ENCODE measurements around the gene MUC4.
A peak's percentile ranks its signal among the peaks of the same experiment; 100 is the strongest.
"Not testable (repeated sequence)": the region's sequence is repeated elsewhere in the genome, so short reads cannot be mapped to it uniquely, and the experiment has no call there.

Gene MUC4

DNA sequence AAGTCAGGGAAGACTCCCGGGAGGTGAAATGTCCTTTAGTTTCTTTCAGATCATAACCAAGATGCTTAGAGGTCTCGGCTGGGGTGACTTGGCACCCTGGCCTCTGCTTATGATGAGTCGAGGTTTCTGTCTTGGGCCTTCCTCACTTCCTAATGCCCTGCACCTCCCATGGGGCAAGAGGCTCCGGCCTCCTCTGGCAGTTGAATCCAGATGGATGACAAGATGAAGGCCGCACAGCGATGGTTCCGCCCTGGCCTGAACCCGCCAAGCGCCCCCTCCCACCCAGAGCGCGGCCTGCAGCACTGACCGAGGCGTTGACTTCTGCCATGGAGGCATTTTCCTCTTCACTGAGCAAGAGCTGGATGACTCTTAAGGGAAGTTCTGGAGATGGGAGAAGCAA lies 59.7 kb downstream of the MUC4 start:
- FAIRE-seq, result no peak
- DNase-seq (ENCODE audit: extremely low spot score, insufficient read length, low read depth), result no peak

DNA sequence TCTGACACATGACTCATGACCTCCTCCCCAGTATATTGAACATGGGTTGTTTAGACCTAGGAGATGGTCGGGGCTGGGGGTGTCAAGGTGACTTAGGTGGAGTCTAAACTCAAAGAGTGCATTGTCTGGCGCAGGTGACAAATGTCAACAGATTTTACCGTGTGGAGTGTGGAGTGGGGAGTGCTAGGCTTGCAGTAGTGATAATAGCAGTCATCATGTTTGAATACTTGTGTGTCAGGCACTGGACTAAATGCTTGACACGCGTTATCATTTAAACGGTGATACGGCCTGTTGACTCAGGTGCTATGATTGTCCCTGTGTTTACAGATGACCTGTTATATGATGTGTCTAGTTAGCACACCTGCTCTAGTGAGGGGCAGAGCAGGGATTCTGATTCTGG lies 60.2 kb downstream of the MUC4 start:
- DNase-seq (ENCODE audit: extremely low spot score, insufficient read length, low read depth) (no peak), FAIRE-seq (no peak)

GRCh38 chr3:195750797-195751520 lies 60.8 kb downstream of the MUC4 start:
- DNase-seq (ENCODE audit: extremely low spot score, insufficient read length, low read depth), result no peak
- no peak for FAIRE-seq

DNA sequence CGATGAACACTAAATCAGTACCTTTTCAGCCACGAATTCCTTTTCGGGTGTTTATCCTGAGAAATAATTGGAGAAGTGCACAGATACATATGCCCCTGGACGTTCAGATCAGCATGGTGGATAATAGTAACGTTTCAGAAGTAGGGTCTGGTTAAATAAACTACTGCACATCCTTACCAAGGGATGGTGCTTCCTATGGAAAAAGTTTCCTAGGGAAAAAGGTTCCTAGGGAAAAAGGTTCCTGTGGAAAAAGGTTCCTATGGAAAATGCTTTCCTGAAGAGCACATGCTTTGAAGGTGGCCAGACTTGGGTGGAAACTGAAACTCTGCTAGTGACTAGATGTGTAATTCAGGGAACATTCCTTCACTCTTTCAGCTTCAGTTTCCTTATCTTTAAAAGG lies 62.6 kb downstream of the MUC4 start:
- not testable (repeated sequence) for DNase-seq (ENCODE audit: extremely low spot score, insufficient read length, low read depth)
- FAIRE-seq, result peak; percentile 53

GRCh38 chr3:195748661-195749060 lies 63.1 kb downstream of the MUC4 start:
- DNase-seq (ENCODE audit: extremely low spot score, insufficient read length, low read depth), result no peak
- no peak for FAIRE-seq

- no peak for FAIRE-seq
- no peak for DNase-seq (ENCODE audit: extremely low spot score, insufficient read length, low read depth)
Observed at GRCh38 chr3:195746751-195747150, 65.0 kb downstream of the MUC4 start.

DNA sequence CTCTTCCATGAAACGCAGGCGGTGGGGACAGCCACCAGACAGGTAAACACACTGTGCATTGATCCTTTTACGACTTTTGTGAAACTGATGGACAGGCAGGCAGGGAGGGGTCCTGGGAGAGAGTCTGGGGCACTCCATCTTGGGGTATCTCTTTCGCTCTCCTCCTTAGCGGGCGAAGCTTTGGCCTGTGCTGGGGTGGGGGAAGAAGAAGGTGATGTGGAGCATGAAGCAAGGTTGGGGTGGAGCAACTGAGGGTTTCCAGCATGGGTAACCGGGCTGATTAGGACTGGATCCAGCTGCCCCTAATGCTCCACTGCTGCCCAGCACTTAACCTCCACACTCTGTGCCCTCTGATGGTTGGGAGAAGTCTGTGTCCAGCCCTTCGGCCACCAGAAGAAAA lies 65.4 kb downstream of the MUC4 start:
- FAIRE-seq (no peak), DNase-seq (ENCODE audit: extremely low spot score, insufficient read length, low read depth) (no peak)

DNA sequence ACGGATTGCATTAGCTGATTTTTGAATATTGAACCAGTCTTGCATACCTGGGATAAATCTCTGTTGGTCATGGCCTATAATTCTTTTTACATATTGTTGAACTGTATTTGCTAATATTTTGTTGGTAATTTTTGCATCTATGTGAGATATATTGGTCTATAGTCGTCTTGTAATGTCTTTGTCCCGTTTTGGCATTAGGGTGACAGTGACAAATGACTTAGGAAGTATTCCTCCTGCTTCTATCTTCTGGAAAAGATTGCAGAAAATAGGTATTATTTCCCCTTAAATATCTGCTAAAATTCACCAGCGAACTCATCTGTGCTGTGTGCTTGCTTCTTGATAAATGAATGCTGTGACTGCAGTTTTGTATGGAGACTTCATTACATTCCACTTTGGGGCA lies 67.3 kb downstream of the MUC4 start:
- FAIRE-seq (no peak), DNase-seq (ENCODE audit: extremely low spot score, insufficient read length, low read depth) (no peak)

- no peak for FAIRE-seq
- DNase-seq (ENCODE audit: extremely low spot score, insufficient read length, low read depth), result no peak
Observed at GRCh38 chr3:195739561-195740111, 72.1 kb downstream of the MUC4 start.

DNA sequence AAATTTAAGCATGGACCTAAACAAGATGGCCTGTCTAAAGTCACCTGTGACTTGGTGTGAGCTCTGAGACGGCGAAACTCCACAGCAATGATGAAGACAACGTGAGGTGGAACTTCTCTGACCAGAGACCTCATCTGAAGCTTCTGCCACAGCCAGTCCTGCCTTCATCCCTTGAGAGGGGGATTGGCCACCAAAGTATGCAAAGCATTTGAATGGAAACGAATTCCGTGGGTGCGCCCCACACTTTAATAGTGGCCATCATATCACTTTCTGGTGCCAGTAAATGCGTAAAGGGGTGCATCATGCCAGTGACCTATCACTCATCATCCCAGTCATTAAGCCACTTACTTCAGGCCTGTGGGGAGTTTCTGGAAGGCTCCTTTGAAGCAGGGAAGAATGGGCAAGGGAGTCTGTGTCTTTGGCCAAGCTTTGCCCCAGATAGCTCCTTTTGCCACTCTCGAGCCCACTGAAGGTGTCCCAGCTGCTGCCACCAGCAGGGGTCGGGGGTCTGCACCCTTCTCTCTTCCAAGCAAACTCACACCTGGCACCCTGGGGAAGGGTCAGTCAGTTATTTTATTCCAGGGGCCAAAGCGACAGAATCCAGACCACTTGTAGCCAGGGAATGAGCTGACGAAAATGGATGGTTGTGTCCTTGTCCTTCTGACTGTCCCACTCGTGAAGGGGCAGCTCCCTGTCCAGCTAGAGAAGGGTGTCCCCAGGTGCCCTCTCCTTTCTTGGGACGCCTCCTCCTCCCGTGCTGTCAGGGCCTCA lies 73.3 kb downstream of the MUC4 start:
- FAIRE-seq (no peak), DNase-seq (ENCODE audit: extremely low spot score, insufficient read length, low read depth) (no peak)

DNA sequence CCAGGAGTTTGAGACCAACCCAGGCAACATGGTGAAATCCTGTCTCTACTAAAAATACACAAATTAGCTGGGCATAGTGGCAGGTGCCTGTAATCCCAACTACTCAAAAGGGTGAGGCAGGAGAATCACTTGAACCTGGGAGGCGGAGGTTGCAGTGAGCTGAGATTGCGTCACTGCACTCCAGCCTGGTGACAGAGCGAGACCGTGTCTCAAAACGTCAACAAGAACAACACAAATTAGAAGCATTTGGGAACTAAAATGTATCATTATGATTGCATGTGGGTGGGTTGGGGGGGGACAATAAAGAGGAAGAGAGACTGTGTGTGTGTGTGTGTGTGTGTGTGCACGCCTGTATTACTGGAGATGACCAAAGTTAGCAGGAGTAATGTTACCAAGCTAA lies 73.9 kb downstream of the MUC4 start:
- DNase-seq (ENCODE audit: extremely low spot score, insufficient read length, low read depth); FAIRE-seq: not testable (repeated sequence)

DNA sequence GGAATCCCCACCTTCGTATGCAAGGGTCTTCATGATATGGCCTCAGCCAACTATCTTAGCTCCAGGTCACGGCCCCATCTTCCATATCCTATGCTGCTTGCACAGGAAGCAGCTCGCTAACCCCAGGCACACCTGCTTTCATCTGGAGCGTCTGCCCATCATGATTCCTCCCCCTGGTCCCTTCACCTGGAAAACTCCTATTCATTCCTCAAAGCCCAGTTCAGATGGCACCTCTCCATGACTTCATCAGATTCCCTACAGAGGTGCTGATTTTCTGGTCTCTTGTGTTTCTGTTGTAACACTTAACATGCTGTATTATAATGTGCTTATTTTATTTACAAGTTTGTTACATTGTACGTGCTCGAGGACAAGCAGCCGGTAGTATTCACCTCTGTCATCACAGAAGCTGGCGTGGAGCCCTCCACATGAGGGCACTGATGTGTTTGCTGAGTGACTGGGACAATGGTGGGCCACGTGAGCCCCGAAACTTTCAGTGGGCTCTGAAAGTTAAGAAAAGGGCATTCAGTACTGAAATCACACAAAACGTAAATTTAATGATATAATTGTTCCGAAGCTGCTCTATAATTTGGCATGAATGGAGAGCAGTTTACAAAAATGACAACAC lies 74.8 kb downstream of the MUC4 start:
- FAIRE-seq (peak; percentile 15), DNase-seq (ENCODE audit: extremely low spot score, insufficient read length, low read depth) (no peak)

- no peak for DNase-seq (ENCODE audit: extremely low spot score, insufficient read length, low read depth)
- FAIRE-seq, result peak; percentile 38
Observed at GRCh38 chr3:195735036-195735695, 76.6 kb downstream of the MUC4 start.

DNA sequence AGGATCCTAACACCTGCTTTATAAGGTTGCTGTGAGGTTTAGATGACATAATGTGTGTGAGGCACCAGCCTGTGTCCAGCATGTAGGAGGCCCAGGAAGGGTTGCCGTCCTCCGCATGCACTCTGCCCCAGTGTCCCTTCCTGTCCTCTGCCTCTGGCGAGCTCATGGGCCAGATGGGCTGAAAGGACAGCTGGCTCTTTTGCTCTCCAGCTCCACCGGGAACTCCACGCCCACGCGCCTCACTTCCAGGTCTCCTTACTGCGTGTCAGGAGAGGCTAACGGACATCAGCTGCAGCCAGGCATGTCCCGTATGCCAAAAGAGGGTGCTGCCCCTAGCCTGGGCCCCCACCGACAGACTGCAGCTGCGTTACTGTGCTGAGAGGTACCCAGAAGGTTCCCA lies 78.8 kb downstream of the MUC4 start:
- FAIRE-seq (no peak), DNase-seq (ENCODE audit: extremely low spot score, insufficient read length, low read depth) (no peak)

- DNase-seq (ENCODE audit: extremely low spot score, insufficient read length, low read depth), result no peak
- no peak for FAIRE-seq
Observed at GRCh38 chr3:195731356-195731905, 80.3 kb downstream of the MUC4 start.

GRCh38 chr3:195729476-195730251 lies 82.1 kb downstream of the MUC4 start:
- FAIRE-seq (no peak), DNase-seq (ENCODE audit: extremely low spot score, insufficient read length, low read depth) (no peak)

GRCh38 chr3:195728789-195729188 lies 82.9 kb downstream of the MUC4 start:
- not testable (repeated sequence) for FAIRE-seq; DNase-seq (ENCODE audit: extremely low spot score, insufficient read length, low read depth)

DNA sequence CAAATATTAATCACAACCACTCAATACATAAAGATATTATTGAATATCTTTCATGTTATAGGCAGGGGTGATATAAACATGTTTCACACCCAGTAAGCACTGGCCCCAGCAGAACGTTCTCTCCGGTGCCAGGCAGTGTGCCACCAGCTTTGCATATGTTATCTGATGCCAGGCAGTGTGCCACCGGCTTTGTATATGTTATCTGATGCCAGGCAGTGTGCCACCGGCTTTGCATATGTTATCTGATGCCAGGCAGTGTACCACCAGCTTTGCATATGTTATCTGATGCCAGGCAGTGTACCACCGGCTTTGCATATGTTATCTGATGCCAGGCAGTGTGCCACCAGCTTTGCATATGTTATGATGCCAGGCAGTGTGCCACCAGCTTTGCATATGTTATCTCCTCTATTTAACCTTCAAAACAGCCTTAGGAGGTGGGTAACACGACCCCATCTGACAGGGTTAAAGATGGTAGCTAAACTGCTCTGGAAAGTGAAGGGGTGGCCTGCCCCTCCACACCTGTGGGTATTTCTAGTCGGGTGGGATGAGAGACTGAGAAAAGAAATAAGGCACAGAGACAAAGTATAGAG lies 84.0 kb downstream of the MUC4 start:
- FAIRE-seq (no peak), DNase-seq (ENCODE audit: extremely low spot score, insufficient read length, low read depth) (no peak)

All from GM18507 (cell line).